RWPE1 (cell line): ENCODE measurements around the gene VEZT.

Experiments
- CTCF ChIA-PET: fragments of 350-600 bp; sonication (Branson Sonifier 250); formaldehyde crosslinking; extraction: SDS; loops from one replicate; lab custom pipeline; 2021; lab: Yijun Ruan, JAX
- POLR2A ChIA-PET: fragments of 400-600 bp; formaldehyde crosslinking; extraction: SDS; loops from one replicate; lab custom pipeline; 2020; ENCODE audit warnings: antibody characterized with exemption; ENCODE audit not compliant: low non-redundant PET; lab: Yijun Ruan, JAX
- DNase-seq: peaks from one replicate; pipeline ENCODE4 v3.0.0; 2012; ENCODE audit warnings: low spot score
- H3K27ac ChIP-seq: fragments of 450-650 bp; 2 replicates; pipeline ENCODE4 v1.5.1; 2017
- TF ChIP-seq, protein P1 (sequence below): fragments of 450-650 bp; conservative IDR thresholded peaks from 2 replicates; pipeline ENCODE4 v1.5.1; 2017; ENCODE audit warnings: low read depth, mild to moderate bottlenecking

The VEZT gene

GRCh38 chr12:95204141-95204866, 13.3 kb upstream of the VEZT start:
- DNase-seq: peak; percentile 96
- ChIA-PET POLR2A (interaction anchor here (0.6 kb wide), 1 partner anchor 52 kb away, joined by 3 read pairs; no protein-coding TSS in a partner anchor), CTCF (no interaction called here)
- TF ChIP-seq, protein P1, sequence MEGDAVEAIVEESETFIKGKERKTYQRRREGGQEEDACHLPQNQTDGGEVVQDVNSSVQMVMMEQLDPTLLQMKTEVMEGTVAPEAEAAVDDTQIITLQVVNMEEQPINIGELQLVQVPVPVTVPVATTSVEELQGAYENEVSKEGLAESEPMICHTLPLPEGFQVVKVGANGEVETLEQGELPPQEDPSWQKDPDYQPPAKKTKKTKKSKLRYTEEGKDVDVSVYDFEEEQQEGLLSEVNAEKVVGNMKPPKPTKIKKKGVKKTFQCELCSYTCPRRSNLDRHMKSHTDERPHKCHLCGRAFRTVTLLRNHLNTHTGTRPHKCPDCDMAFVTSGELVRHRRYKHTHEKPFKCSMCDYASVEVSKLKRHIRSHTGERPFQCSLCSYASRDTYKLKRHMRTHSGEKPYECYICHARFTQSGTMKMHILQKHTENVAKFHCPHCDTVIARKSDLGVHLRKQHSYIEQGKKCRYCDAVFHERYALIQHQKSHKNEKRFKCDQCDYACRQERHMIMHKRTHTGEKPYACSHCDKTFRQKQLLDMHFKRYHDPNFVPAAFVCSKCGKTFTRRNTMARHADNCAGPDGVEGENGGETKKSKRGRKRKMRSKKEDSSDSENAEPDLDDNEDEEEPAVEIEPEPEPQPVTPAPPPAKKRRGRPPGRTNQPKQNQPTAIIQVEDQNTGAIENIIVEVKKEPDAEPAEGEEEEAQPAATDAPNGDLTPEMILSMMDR: no peak
- peak overlapping the region; percentile 93 for H3K27ac ChIP-seq

DNA sequence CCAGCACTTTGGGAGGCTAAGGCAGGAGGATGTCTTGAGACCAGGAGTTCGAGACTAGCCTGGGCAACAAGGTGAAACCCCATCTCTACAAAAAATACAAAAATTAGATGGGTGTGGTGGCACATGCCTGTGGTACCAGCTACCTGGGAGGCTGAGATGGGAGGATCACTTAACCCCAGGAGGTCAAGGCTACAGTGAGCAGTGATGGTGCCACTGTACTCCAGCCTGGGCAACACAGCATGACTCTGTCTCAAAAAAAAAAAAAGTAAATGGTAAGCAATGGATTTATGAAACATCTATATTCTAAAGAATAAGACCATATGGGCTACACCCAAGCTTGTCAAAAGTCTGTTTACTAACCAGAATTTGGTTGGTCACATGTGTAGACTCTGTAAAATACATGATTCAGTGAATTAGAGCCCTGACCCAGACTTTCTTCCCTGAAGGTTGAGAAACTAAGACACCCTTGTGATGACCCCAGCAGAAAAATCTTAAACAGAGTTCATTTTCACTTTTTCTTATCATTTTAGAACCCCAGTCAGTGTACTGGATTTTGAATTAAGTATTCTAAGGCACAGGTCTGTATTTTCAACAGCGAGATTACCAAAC, 12.5 kb upstream of the VEZT start:
- ChIA-PET CTCF (interaction anchor here (0.7 kb wide), 1 partner anchor 12 kb away, joined by 4 read pairs; the partner anchor contains the start of genes FGD6 and VEZT), POLR2A (no interaction called here)
- peak overlapping the region; percentile 93 for H3K27ac ChIP-seq
- TF ChIP-seq, protein P1: no peak
- DNase-seq: no peak

GRCh38 chr12:95205685-95206084, 11.9 kb upstream of the VEZT start:
- CTCF ChIA-PET: interaction anchor here (0.6 to 1.9 kb wide), 4 partner anchors 11 to 89 kb away, joined by 4 to 9 read pairs (median 5); partner anchors contain the start of genes FGD6 and VEZT
- H3K27ac ChIP-seq: peak overlapping the region; percentile 93
- DNase-seq: peak; percentile 68
- POLR2A ChIA-PET: interaction anchor here (0.6 kb wide), 1 partner anchor 11 kb away, joined by 12 read pairs; no protein-coding TSS in a partner anchor
- TF ChIP-seq, protein P1: no peak

- DNase-seq: no peak
- peak overlapping the region; percentile 93 for H3K27ac ChIP-seq
- ChIA-PET CTCF (interaction anchor here (0.6 to 1.9 kb wide), 3 partner anchors 10 to 277 kb away, joined by 3 to 9 read pairs (median 5); partner anchors contain the start of genes FGD6 and VEZT), POLR2A (no interaction called here)
- TF ChIP-seq, protein P1: no peak
These were observed 10.7 kb upstream of the VEZT start for GRCh38 chr12:95206916-95207315.

DNA sequence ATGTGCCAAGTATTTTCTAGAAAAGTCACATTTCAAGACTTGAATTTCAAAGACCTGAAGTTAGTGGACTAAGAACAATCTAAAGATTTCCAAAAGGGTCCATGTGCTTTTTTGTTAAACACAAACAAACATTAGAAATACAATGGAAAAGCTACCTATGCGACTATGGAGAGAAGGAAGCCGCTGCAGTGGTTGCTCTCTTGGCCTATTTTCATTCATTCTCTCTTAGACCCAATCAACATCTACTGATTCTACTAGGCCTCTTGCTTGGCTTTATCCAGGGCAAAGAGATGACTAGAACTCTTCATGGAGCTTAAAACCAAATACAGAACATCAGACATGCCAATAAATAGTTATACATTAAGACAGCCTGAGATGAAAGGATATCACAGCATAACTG, 10.2 kb upstream of the VEZT start:
- ChIA-PET POLR2A (no interaction called here), CTCF (interaction anchor here (1.9 kb wide), 1 partner anchor 10 kb away, joined by 9 read pairs; the partner anchor contains the start of genes FGD6 and VEZT)
- no peak for DNase-seq
- TF ChIP-seq, protein P1: no peak
- H3K27ac ChIP-seq: no peak overlapping the region

DNA sequence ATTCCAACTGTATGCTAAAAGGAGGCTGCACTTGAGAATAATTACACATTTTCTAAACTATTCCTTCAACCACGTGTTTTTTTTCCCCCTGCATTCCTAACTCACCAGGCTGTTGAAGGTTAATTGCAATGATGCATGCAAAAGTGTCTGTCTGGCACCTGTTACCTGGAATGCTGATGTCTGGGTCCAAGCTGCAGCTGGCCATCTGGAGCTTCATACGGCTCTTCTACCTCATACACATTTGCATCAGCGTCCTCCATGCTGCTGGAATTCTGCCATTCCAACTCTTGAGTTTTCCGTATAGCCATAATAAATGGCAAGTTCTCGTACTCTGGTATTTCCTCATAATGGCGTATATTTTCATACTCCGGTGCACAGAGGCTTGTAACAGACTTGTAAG, 8.9 kb upstream of the VEZT start:
- DNase-seq: no peak
- POLR2A ChIA-PET: no interaction called here
- CTCF ChIA-PET: no interaction called here
- H3K27ac ChIP-seq: no peak overlapping the region
- TF ChIP-seq, protein P1: no peak
